HG03196 (cell line): ENCODE data around the gene MLLT3.

Experiments used
- ATAC-seq: cut with Tn5 transposase; IDR thresholded peaks from one replicate; pipeline ENCODE4 v1.9.1; 2021; ENCODE audit not compliant: unreplicated experiment

MLLT3 gene

GRCh38 chr9:20395651-20396050 is 226.6 kb downstream of the MLLT3 start:
- no peak for ATAC-seq

- no peak for ATAC-seq
Observed at GRCh38 chr9:20394969-20395368, 227.3 kb downstream of the MLLT3 start.

DNA sequence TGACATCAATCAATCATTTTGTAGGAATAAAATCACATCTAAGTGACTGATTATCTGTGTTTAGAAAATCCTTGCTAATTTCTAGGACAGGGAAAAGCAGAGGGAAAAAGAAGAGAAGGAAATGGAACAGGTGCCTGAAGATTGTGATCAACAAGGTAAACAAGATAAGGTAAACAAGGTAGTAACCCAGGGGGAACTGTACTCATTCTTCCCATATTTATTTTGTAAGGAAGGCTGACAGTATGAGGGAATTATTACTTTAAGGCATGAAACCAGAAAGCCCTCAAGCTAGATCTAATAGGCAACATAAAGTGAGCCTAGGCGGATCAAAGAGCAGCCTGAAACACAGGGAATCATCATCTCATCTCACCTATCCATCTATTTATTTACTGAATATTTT is 231.1 kb downstream of the MLLT3 start:
- ATAC-seq: no peak

GRCh38 chr9:20390400-20390799 is 231.9 kb downstream of the MLLT3 start:
- no peak for ATAC-seq

- no peak for ATAC-seq
Observed at GRCh38 chr9:20387062-20387461, 235.2 kb downstream of the MLLT3 start.

GRCh38 chr9:20384642-20385041 is 237.7 kb downstream of the MLLT3 start:
- no peak for ATAC-seq

DNA sequence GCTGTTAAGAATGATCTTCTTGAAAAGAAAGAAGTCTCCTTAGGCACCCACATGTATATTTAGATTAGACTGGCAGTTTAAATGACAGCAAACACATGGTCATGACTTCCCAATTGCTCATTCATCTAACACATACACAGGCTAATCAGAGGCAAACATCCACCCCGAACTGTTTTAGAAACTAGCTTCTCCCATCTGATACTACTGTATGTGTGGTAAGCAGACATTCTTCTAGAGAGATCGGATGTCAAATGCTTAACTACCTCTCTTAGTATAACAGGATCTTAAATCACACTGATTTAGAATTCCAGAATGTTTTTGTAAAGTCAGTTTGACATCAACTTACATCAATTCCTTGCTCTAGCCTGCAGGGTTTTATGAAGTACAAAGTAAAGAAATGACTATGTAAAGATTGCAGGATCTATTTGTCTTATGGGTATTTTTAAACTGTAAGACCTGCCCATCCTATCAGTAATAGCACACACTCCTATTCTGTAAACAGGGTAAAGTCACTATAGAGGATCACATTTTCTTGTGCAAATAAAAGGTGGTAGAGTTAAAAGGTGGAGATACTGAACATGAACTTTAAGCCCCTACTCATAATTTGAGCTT is 239.7 kb downstream of the MLLT3 start:
- ATAC-seq: no peak

DNA sequence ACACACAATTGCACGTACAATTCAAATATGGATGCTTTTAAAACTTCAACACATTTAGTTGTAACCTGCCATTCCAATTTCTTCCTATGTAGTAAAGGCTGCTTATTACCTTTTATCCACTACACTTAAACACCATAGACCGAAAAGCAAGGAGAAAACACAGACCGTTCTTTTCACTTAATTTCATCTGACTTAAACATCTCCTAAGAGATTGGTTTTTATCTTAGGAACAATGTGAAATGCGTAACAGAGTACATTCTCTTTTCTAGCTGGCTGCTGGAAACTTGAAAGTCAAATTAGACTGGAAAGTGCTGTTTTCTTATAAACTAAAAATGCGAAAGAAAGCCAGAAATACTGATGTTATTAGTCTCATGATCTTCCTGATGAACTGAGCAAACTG is 241.8 kb downstream of the MLLT3 start:
- ATAC-seq: no peak

- no peak for ATAC-seq
Observed at GRCh38 chr9:20379804-20380225, 242.5 kb downstream of the MLLT3 start.

GRCh38 chr9:20378851-20379250 is 243.4 kb downstream of the MLLT3 start:
- ATAC-seq: no peak

DNA sequence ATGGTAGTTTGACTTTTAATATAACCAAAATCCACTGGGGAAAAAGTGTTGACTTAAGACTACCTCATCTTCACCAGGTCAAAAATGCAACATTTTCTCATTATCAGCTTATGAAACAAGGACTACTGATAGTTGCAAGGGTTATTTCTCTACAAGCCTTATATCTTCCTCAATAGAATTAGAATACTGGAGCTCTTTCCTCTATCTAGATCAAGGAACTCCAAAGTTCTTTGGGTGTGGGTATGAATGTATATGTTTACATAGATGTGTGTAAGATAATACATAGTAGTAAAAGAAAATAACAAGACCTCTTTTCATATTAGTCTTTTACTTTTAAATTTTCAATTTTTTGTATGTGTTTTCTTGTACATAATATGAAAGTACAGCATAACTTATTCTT is 244.5 kb downstream of the MLLT3 start:
- ATAC-seq: no peak

DNA sequence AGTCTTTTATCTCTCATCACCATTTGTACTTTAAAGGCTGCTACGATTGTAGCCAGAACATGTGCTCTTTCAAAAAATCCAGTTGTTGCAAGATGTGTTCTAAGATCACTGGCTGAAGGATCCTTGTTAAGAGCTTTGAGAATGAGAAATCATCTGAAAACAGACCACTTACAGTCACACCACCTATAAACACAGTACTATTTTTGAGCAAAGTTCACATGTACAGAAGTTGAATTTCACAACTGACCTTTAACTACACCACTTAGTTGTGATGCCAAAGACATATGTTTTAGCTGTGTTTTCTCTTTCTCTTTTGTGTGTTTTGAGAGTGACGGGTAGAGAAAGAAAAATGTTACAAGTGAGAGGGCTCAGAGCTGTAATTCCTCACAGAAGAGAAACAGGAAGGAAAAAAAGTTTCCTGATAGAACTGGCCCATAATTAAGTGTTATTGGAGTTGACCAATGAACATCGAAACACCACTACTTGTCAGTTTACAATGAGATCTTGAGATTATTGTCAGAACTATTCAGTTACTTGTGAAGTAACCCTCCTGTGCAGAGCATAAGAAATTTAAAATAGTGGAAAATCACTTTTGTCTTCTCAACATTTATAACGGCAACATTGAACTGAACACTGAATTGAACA is 245.4 kb downstream of the MLLT3 start:
- ATAC-seq: no peak

DNA sequence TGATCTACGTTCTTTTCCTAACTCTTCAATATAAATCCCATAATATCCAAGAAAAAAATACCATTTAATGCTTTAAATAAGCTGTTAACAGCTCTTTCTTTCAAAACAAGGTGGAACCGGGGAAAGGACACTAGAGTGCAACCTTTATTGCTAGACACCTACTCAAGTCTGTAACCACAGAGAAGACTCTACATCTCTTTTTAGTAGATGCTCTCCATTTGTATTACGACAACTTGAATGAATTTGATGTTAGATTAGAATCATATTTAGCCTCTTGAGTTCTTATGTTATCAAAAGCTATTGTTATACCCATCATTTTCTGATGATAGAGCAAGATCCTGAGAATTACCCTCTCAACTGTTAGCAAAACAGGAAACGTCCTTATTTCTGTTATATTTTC is 246.3 kb downstream of the MLLT3 start:
- ATAC-seq: no peak

- ATAC-seq: no peak
Observed at GRCh38 chr9:20373263-20373662, 249.0 kb downstream of the MLLT3 start.

- no peak for ATAC-seq
Observed at GRCh38 chr9:20369391-20369790, 252.9 kb downstream of the MLLT3 start.

DNA sequence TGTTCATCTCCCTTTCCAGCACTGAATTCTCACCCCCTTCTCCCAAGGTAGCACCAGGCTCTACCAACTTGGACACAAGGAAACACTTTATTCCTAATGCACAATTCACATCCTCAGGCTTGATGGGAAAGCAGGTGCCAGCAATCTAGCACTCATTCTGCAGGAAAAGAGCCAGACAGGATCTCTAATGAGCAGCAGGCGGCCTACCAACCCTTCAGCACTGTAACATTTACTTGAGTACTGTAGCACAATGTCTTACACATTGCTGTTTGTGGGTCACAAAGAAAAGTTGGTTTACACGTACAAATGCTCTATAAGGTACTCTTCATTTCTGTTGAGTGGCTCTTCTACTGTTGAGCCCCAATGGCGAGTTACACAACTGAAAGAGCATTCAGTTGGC is 254.4 kb downstream of the MLLT3 start:
- no peak for ATAC-seq

GRCh38 chr9:20364959-20365358 is 257.3 kb downstream of the MLLT3 start:
- no peak for ATAC-seq

DNA sequence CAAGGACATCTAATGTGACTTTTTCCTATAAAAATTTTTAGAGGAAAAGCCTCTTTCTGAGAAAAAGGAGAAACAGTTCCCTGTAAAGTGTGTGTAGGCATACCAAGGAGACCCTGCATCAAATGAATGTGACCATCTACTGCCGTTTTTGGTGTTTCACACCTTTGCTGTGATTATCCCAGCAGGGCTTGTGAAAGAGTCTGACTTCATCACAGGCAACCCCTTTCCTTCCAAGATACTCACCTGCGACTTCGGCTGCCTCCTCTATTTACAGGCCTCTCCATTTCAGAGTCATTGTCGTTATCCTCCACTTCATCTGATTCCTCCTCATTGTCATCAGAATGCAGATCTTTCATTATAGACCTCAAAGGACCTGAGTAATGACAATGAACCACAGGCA is 259.1 kb downstream of the MLLT3 start:
- ATAC-seq: no peak

- ATAC-seq: peak; percentile 54
Observed at GRCh38 chr9:20361656-20362570, 260.4 kb downstream of the MLLT3 start.

DNA sequence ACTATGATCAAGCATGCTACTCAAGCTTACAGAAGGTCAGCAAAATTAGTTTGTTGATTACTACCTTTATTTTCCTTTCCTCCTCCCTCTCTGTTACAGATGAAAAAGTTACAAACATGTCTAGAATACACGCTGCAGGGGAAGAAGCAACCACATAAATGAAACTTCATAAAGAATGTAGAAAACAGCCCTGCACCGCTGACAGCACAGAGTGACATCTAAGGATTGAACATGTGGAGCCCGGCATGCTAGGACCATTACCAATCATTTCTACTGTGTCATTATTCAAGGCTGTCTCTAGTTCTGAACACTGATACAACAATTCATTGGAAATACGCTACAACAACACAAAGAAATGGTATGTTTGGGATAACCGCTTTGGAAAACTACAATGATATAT is 261.1 kb downstream of the MLLT3 start:
- no peak for ATAC-seq

GRCh38 chr9:20358207-20358606 is 264.1 kb downstream of the MLLT3 start:
- no peak for ATAC-seq

- ATAC-seq: no peak
Observed at GRCh38 chr9:20357037-20357432, 265.3 kb downstream of the MLLT3 start.
